D721Med (cell line): Measurements from ENCODE around the gene RAP1B.

Experiments used
- DNase-seq: peaks from one replicate; pipeline ENCODE4 v3.0.0; 2011; ENCODE audit warnings: low spot score; ENCODE audit not compliant: insufficient read length
- FAIRE-seq: peaks from 2 replicates; lab custom pipeline; 2011; peaks lifted over from hg19 to GRCh38; lab: Jason Lieb, UNC
- TF ChIP-seq, protein P1 (sequence below): IDR thresholded peaks from 2 replicates; pipeline ENCODE4 v1.5.1; 2012; ENCODE audit warnings: mild to moderate bottlenecking, control low read depth; ENCODE audit not compliant: insufficient read depth; ENCODE audit errors: missing control alignments

The RAP1B gene

DNA sequence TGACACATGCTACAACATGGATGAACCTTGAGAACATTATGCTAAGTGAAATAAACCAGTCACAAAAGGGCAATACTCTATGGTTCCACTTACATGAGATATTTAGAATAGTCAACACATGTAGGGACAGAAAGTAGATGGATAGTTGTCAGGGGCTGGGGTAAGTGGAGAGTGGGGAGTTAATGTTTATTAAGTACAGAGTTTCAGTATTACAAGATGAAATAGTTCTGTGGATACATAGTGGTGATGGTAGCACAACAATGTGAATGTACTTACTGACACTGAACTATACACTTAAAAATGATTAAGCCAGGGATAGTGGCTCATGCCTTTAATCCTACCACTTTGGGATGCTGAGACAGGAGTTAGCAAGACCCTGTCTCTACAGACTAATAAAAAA lies 84.8 kb downstream of the RAP1B start:
- FAIRE-seq, result no peak
- TF ChIP-seq, protein P1, sequence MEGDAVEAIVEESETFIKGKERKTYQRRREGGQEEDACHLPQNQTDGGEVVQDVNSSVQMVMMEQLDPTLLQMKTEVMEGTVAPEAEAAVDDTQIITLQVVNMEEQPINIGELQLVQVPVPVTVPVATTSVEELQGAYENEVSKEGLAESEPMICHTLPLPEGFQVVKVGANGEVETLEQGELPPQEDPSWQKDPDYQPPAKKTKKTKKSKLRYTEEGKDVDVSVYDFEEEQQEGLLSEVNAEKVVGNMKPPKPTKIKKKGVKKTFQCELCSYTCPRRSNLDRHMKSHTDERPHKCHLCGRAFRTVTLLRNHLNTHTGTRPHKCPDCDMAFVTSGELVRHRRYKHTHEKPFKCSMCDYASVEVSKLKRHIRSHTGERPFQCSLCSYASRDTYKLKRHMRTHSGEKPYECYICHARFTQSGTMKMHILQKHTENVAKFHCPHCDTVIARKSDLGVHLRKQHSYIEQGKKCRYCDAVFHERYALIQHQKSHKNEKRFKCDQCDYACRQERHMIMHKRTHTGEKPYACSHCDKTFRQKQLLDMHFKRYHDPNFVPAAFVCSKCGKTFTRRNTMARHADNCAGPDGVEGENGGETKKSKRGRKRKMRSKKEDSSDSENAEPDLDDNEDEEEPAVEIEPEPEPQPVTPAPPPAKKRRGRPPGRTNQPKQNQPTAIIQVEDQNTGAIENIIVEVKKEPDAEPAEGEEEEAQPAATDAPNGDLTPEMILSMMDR, result no peak
- no peak for DNase-seq

DNA sequence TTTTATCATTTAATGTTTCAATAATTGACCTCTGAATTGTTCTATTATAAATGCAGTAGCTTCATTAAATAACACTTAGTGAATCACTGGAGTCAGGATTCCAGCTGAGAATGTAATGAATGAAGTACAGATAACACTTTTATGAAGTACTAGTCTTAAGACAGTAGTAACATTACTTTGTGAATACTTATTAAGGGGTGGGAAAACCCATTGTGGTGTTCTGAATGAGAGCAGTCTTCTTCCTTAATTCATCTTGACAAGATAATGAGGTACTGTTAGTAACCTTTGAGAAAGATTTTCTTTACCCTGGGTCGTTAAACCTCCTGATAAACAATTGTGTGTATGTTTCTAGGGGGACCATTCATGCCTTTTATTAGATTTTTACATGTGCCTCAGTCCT lies 88.8 kb downstream of the RAP1B start:
- FAIRE-seq, result no peak
- no peak for DNase-seq
- TF ChIP-seq, protein P1, result no peak
